T-cell (primary cell): ENCODE data around the gene NUDT3. TPM values are rescaled to one million over a fixed set of nuclear protein-coding genes. Genes with fewer than 3 reads are reported as not detected.

Experiments
- ATAC-seq, 4 experiments: fragments of 200-7000 bp in 3 of 4; fragments of 150-1000 bp in 1 of 4; cut with Tn5 transposase; replicated peaks in 1 of 4; 1 replicate in 3 of 4; 2 replicates in 1 of 4; pipeline ENCODE4 v1.10.0; 2021; ENCODE audit warnings: moderate library complexity in 3 of 4, mild to moderate bottlenecking in 2 of 4, moderate number of reproducible peaks in 1 of 4
- CTCF ChIA-PET, 2 donors: fragments of 300-600 bp; sonication (Branson Sonifier 250); formaldehyde crosslinking; loops; one replicate each; lab custom pipeline; 2022; ENCODE audit warnings: antibody characterized with exemption in 2 of 2; lab: Charles Lee
- POLR2A ChIA-PET, 2 donors: fragments of 300-600 bp; sonication (Branson Sonifier 250); formaldehyde crosslinking; loops; one replicate each; lab custom pipeline; 2022; ENCODE audit warnings: antibody characterized with exemption in 2 of 2; lab: Charles Lee
- DNase-seq, 35 experiments: peaks; one replicate each; pipeline versions ENCODE4 v3.0.0 to v3.0.0-alpha.2; 2013 to 2023
- H3K27ac ChIP-seq: one replicate; pipeline ENCODE4 v1.5.1; 2013; ENCODE audit warnings: low read length
- H3K27me3 ChIP-seq, 2 experiments: replicated peaks in 1 of 2; 1 replicate in 1 of 2; 2 replicates in 1 of 2; pipeline versions ENCODE4 v1.6.1 to v1.7.0; 2013; ENCODE audit warnings: low read length in 1 of 2, mixed read lengths in 1 of 2; ENCODE audit not compliant: control insufficient read depth in 2 of 2, insufficient read depth in 2 of 2; ENCODE audit errors: extremely low read depth in 1 of 2
- H3K36me3 ChIP-seq, 2 donors: 1 replicate in 1 of 2; 2 replicates in 1 of 2; pipeline versions ENCODE4 v1.6.1 to v1.7.0; 2013; ENCODE audit warnings: low read length in 1 of 2; ENCODE audit not compliant: control insufficient read depth in 2 of 2, insufficient read depth in 1 of 2; ENCODE audit errors: extremely low read depth in 1 of 2
- H3K4me1 ChIP-seq, 2 experiments: 1 replicate in 1 of 2; 2 replicates in 1 of 2; pipeline versions ENCODE4 v1.6.1 to v1.7.0; 2013; ENCODE audit warnings: low read length in 2 of 2, mixed read lengths in 1 of 2; ENCODE audit not compliant: insufficient read depth in 2 of 2, control insufficient read depth in 1 of 2; ENCODE audit errors: extremely low read depth in 1 of 2
- H3K4me3 ChIP-seq, 2 donors: 1 replicate in 1 of 2; 2 replicates in 1 of 2; pipeline versions ENCODE4 v1.5.1 to v1.7.0; 2013; ENCODE audit warnings: mild to moderate bottlenecking in 2 of 2, low read length in 1 of 2, moderate library complexity in 1 of 2; ENCODE audit not compliant: control insufficient read depth in 1 of 2; ENCODE audit errors: extremely low read depth in 1 of 2
- H3K9me3 ChIP-seq: 2 replicates; pipeline ENCODE4 v1.7.0; 2013
- H3K27ac Mint-ChIP-seq, 2 donors: one replicate each; pipeline ENCODE4 v1.8.0; 2020 to 2021; ENCODE audit warnings: mild to moderate bottlenecking in 2 of 2, mixed read lengths in 2 of 2
- H3K27me3 Mint-ChIP-seq, 2 donors: one replicate each; pipeline ENCODE4 v1.8.0; 2021 to 2022; ENCODE audit warnings: mixed read lengths in 2 of 2
- H3K36me3 Mint-ChIP-seq: one replicate; pipeline ENCODE4 v1.8.0; 2021; ENCODE audit warnings: mixed read lengths
- H3K4me1 Mint-ChIP-seq, 3 donors: one replicate each; pipeline ENCODE4 v1.8.0; 2020 to 2022; ENCODE audit warnings: mixed read lengths in 3 of 3, mild to moderate bottlenecking in 1 of 3
- H3K4me3 Mint-ChIP-seq, 3 donors: one replicate each; pipeline ENCODE4 v1.8.0; 2020 to 2022; ENCODE audit warnings: mild to moderate bottlenecking in 3 of 3, mixed read lengths in 3 of 3, moderate library complexity in 3 of 3
- H3K9me3 Mint-ChIP-seq, 3 donors: one replicate each; pipeline ENCODE4 v1.8.0; 2020 to 2022; ENCODE audit warnings: mixed read lengths in 3 of 3
- WGBS: methylation state at CpG from one replicate; pipeline ENCODE4 v1.1.5; 2013; ENCODE audit warnings: missing lambda C conversion rate; ENCODE audit not compliant: insufficient coverage; 5-methylcytosine and 5-hydroxymethylcytosine counted together
- total RNA-seq, 35 experiments: library from RNA in 6 of 35; stranded (reverse) in 6 of 35; fragments of 120-200 nt in 1 of 35; gene quantifications; one replicate each; pipeline versions ENCODE4 v1.2.1 to v1.2.4 and lab custom pipeline; 2013 to 2026

NUDT3 gene
- total RNA-seq, 5 donors from 2014 or later (not counting 1 experiment from before 2014, with no cell fraction given), result 23.5 to 31.0 (median 28.9) TPM

DNA sequence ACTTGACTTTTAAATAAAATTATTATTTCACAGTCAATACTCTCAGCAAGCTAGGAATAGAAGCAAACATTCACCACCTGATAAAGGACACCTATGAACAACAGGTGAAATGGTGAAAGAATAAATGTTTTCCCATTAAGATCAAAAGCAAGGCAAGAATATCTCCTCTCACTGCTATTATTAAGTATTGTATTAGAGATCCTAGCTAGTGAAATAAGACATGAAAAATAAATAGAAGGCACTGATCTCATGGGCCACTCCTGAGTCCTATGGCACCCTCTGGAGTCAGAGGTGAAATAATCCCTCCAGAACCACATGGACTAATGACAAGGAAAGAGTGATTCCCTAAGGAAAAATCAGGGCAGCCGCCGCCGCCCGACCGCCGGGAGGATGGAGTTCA lies 4.0 kb upstream of the NUDT3 start:
- no peak overlapping the region for H3K27ac Mint-ChIP-seq
- no peak for DNase-seq
- H3K27ac ChIP-seq, result no peak overlapping the region
- no peaks in the 10 kb centered on the region for H3K36me3 ChIP-seq
- CTCF ChIA-PET, result interaction anchor here in 1 of 2 donors (0.6 to 1.0 kb wide), 2 partner anchors 19 to 230 kb away, joined by 3 to 4 read pairs; no protein-coding TSS in a partner anchor
- peaks cover 7 to 16% of the 10 kb centered on the region in 2 experiments for H3K4me1 ChIP-seq
- H3K4me3 Mint-ChIP-seq, result no peak overlapping the region
- no peak overlapping the region for H3K4me3 ChIP-seq
- no peaks in the 10 kb centered on the region for H3K9me3 ChIP-seq
- ATAC-seq, result no peak
- no peaks in the 10 kb centered on the region for H3K27me3 Mint-ChIP-seq
- no peaks in the 10 kb centered on the region for H3K27me3 ChIP-seq
- peaks cover 12 to 14% (median 13%) of the 10 kb centered on the region in 3 donors for H3K4me1 Mint-ChIP-seq
- H3K36me3 Mint-ChIP-seq, result no peaks in the 10 kb centered on the region
- WGBS, result no CpG with 5 or more reads among the region's 6 CpGs
- POLR2A ChIA-PET, result interaction anchor here in 1 of 2 donors (0.7 kb wide), 1 partner anchor 73 kb away, joined by 3 read pairs; no protein-coding TSS in a partner anchor
- H3K9me3 Mint-ChIP-seq, result no peaks in the 10 kb centered on the region

- Histone ChIP-seq H3K27ac (no peak overlapping the region), H3K4me3 (no peak overlapping the region), H3K9me3 (no peaks in the 10 kb centered on the region), H3K27me3 (no peaks in the 10 kb centered on the region), H3K36me3 (no peaks in the 10 kb centered on the region), H3K4me1 (peaks cover 13 to 23% of the 10 kb centered on the region in 2 experiments)
- WGBS, result no CpG with 5 or more reads among the region's 3 CpGs
- Mint-ChIP-seq H3K36me3 (no peaks in the 10 kb centered on the region), H3K27ac (peak overlapping the region; percentile 58 to 67), H3K4me1 (peaks cover 18% of the 10 kb centered on the region in 3 donors), H3K9me3 (no peaks in the 10 kb centered on the region), H3K4me3 (peak overlapping the region in 2 of 3 donors; percentile 67 to 72), H3K27me3 (no peaks in the 10 kb centered on the region)
- ChIA-PET CTCF (interaction anchor here in 1 of 2 donors (0.9 kb wide), 1 partner anchor 29 kb away, joined by 4 read pairs; no protein-coding TSS in a partner anchor), POLR2A (interaction anchor here in 1 of 2 donors (0.6 kb wide), 1 partner anchor 713 kb away, joined by 3 read pairs; no protein-coding TSS in a partner anchor)
- ATAC-seq (no peak), DNase-seq (no peak)
Measured at GRCh38 chr6:34393966-34394305, 1.5 kb upstream of the NUDT3 start.

GRCh38 chr6:34393191-34393965 lies 909 bp upstream of the NUDT3 start:
- CTCF ChIA-PET, result interaction anchor here in 1 of 2 donors (0.6 to 2.2 kb wide), 4 partner anchors 22 to 144 kb away, joined by 4 to 12 read pairs (median 4); partner anchors contain the start of gene SMIM29
- H3K27me3 Mint-ChIP-seq, result no peaks in the 10 kb centered on the region
- Histone ChIP-seq H3K9me3 (no peaks in the 10 kb centered on the region), H3K27ac (peak overlapping the region; percentile 54), H3K4me3 (peak overlapping the region; percentile 65 to 75), H3K36me3 (no peaks in the 10 kb centered on the region), H3K4me1 (peaks cover 13 to 23% of the 10 kb centered on the region in 2 experiments), H3K27me3 (no peaks in the 10 kb centered on the region)
- no peaks in the 10 kb centered on the region for H3K36me3 Mint-ChIP-seq
- no peak for ATAC-seq
- POLR2A ChIA-PET, result interaction anchor here in 1 of 2 donors (0.6 kb wide), 2 partner anchors 136 to 713 kb away, joined by 3 to 9 read pairs; no protein-coding TSS in a partner anchor
- peak in 2 of 35 experiments; percentile 2 to 11 for DNase-seq
- H3K4me1 Mint-ChIP-seq, result peaks cover 22 to 24% (median 23%) of the 10 kb centered on the region in 3 donors
- no peaks in the 10 kb centered on the region for H3K9me3 Mint-ChIP-seq
- H3K27ac Mint-ChIP-seq, result peak overlapping the region; percentile 96
- 87% methylated on average over 4 of the region's 16 CpGs for WGBS
- H3K4me3 Mint-ChIP-seq, result peak overlapping the region in 2 of 3 donors; percentile 72 to 98

GRCh38 chr6:34391786-34392496 lies 528 bp downstream of the NUDT3 start:
- no peaks in the 10 kb centered on the region for H3K27me3 ChIP-seq
- no peaks in the 10 kb centered on the region for H3K9me3 ChIP-seq
- ChIA-PET POLR2A (interaction anchor here in 1 of 2 donors (0.6 kb wide), 1 partner anchor 317 kb away, joined by 4 read pairs; no protein-coding TSS in a partner anchor), CTCF (interaction anchor here (0.5 to 2.2 kb wide), 7 partner anchors 19 to 190 kb away, joined by 3 to 12 read pairs (median 3); no protein-coding TSS in a partner anchor)
- Mint-ChIP-seq H3K4me1 (peaks cover 22 to 31% (median 29%) of the 10 kb centered on the region in 3 donors), H3K36me3 (no peaks in the 10 kb centered on the region), H3K9me3 (no peaks in the 10 kb centered on the region), H3K4me3 (no peak overlapping the region), H3K27me3 (no peaks in the 10 kb centered on the region), H3K27ac (no peak overlapping the region)
- peak; percentile 8 to 41 (median 30) for ATAC-seq
- H3K4me1 ChIP-seq, result peaks cover 13 to 23% of the 10 kb centered on the region in 2 experiments
- H3K27ac ChIP-seq, result peak overlapping the region; percentile 67
- peak overlapping the region; percentile 66 to 81 for H3K4me3 ChIP-seq
- no peaks in the 10 kb centered on the region for H3K36me3 ChIP-seq
- DNase-seq, result peak in 32 of 35 experiments; percentile 4 to 68 (median 28)
- WGBS, result under 1% methylated on average over 69 of the region's 78 CpGs

- Histone ChIP-seq H3K27ac (peak overlapping the region; percentile 67), H3K27me3 (no peaks in the 10 kb centered on the region), H3K4me1 (peaks cover 13 to 23% of the 10 kb centered on the region in 2 experiments), H3K36me3 (no peaks in the 10 kb centered on the region), H3K4me3 (peak overlapping the region; percentile 66 to 81), H3K9me3 (no peaks in the 10 kb centered on the region)
- Mint-ChIP-seq H3K9me3 (no peaks in the 10 kb centered on the region), H3K36me3 (no peaks in the 10 kb centered on the region), H3K27ac (no peak overlapping the region), H3K27me3 (no peaks in the 10 kb centered on the region), H3K4me1 (peaks cover 25 to 35% (median 34%) of the 10 kb centered on the region in 3 donors), H3K4me3 (no peak overlapping the region)
- ATAC-seq (peak in 1 of 4 experiments; percentile 15), DNase-seq (peak in 1 of 35 experiments; percentile 25)
- WGBS, result 9% methylated on average over 3 of the region's 5 CpGs
- ChIA-PET CTCF (interaction anchor here (0.6 to 2.2 kb wide), 6 partner anchors 24 to 167 kb away, joined by 3 to 12 read pairs (median 4); no protein-coding TSS in a partner anchor), POLR2A (interaction anchor here (0.5 to 0.7 kb wide), 3 partner anchors 213 to 1144 kb away, joined by 3 to 4 read pairs (median 4); no protein-coding TSS in a partner anchor)
Measured at GRCh38 chr6:34391473-34391785, 1.0 kb downstream of the NUDT3 start.
